Measurements from ENCODE around the gene LTB.
"Not testable (repeated sequence)": the region's sequence is repeated elsewhere in the genome, so short reads cannot be mapped to it uniquely, and the experiment has no call there.

Gene LTB

DNA sequence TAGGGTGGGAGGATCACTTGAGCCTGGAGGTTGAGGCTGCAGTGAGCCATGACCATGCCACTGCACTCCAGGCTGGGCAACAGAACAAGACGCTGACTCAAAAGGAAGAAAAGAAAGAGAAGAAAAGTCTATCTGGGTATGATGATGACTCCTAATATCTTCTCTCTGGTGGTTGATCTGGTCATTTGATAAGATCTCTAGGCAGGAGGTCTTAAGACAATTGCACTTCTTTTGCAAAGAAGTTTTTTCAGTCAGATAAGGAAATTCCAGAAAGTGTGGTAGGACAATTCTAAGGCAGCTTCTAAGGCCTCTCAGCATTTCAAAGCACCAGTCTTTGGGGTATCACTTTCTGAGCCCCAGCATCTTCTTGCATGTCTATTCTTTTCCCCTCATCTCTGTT is 25.1 kb upstream of the LTB start:
- DNase-seq = no peak

DNA sequence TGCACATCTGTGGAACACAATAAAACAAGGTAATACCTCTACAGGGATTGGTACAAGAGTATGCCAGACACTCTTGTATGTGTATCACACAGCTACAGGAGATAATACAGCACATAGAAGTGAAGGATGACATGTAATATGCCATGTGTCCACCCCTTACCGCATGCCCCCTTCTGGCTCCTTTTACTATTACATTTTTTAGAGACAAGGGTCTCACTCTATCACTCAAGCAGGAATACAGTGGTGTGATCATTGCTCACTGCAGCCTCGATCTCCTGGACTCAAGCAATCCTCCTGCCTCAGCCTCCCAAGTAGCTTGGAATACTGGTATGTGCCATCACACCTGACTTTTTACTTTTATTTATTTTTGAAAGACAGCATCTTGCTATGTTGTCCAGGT is 14.8 kb upstream of the LTB start:
- peak; percentile 45 for DNase-seq

GRCh38 chr6:31592396-31592771 is 10.2 kb upstream of the LTB start:
- no peak for DNase-seq

GRCh38 chr6:31590691-31591090 is 8.5 kb upstream of the LTB start:
- not testable (repeated sequence) for DNase-seq

DNA sequence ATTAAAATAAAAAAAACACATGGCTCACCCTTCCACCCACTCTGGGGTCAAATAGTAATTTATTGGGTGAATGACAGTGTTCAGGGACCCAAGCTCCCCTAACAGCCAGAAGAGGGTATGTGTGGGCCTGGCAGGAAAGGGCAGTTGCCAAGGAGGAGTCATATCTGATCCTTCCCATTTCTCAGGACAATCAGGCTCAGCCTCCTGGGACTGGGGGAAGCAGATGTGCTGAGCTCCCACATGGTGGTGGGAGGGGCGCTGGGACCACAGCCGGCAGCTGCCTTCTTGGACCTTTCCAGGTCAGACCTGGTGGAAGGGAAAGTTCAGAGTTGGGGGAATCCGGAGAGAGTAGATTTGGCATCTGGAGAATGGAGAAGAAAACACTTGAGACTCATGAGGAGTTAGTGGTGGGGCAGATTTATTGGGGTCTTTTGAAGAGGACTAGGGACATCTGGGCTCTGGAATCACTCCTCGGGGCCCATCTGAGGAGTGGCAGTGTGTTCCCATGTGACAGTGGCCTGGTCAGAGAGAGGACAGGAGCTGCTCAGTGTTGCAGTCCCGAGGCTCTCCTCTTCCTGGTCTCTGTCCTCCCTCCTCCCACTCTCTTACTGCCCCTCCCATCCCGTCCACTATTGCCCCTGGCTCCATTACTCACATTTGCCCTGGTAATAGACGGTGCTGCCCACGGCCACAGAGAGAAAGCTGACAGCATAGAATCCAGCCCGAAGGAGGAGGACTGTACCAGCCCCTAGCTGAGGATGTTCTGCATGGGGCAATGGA is 6.8 kb upstream of the LTB start:
- no peak for DNase-seq

GRCh38 chr6:31587791-31588777 is 5.9 kb upstream of the LTB start:
- DNase-seq = no peak

DNA sequence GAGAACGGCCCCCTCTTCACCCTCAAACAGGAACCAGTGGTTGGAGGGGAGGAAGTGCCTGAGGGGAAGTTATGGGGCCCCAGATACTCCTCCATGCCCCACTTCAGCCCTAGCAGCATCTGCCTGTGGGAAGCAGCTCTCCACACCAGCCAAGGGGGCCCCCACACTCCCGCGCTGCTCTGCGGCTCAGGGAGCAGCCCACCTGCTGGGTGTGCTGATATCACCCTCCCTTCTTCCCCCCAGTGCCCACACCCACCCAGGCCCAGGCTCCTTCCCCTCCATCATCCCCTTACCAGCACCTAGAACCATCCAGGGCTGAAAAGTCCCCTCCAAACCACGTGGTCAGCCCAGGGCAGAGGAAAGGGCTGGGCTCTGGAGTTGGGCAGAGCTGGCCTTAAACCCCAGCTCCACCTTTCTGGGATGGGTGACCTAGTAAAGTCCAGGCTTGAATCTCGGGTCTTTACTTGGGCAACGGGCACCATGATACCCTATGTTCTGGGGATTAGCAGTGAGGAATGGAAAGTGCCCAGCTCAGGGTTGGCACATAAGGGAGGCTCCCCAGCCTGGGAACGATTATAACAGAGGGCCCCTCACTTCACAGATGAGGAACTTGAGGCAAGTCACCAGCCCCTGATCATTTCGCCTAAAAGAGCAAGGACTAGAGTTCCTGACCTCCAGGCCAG is 4.5 kb upstream of the LTB start:
- DNase-seq = no peak

DNA sequence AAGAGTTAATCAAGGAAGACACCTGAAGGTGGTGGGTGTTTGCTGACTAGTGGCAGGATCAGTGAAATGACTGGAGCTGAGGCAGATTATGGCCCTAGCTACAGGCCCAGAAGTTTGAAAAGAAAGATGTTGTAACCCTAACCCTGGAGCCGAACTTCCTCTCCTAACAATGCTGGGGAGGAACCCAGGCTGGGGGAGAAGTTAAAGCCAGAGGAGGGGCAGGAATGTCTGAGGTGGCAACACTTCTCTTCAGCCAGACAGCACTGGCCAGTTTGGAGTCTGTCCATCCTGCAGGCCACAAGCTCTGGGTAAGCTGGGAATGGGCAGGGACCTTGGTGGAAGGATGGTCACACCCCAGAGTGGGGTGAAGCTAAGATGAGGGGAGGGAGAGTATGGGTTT is 3.8 kb upstream of the LTB start, which contains the start of gene LST1:
Gene LST1, plus strand, starts transcription at position 270 of the 400 bp plus-strand sequence. CDS start 1,023 bp downstream, outside the sequence.
- no peak for DNase-seq

DNA sequence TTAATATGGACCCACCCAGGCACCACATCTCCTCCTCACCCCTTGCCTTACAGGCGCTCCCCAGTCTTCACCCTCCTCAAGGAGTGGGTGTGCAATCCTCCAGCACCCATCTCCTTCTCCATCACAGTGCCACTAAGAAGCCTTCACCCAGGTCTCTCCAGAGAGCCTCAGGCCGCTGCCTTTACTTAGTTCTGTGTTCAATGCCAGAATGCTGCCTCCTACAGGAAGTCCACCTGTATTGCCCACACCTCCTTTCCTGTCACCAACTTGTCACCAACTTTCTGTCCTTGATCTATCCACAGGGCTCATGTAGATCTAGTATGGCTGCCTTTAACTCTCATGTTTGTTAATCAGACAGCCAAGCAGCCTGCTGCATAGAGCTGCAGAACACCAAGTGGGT is 3.3 kb upstream of the LTB start:
- DNase-seq = no peak

DNA sequence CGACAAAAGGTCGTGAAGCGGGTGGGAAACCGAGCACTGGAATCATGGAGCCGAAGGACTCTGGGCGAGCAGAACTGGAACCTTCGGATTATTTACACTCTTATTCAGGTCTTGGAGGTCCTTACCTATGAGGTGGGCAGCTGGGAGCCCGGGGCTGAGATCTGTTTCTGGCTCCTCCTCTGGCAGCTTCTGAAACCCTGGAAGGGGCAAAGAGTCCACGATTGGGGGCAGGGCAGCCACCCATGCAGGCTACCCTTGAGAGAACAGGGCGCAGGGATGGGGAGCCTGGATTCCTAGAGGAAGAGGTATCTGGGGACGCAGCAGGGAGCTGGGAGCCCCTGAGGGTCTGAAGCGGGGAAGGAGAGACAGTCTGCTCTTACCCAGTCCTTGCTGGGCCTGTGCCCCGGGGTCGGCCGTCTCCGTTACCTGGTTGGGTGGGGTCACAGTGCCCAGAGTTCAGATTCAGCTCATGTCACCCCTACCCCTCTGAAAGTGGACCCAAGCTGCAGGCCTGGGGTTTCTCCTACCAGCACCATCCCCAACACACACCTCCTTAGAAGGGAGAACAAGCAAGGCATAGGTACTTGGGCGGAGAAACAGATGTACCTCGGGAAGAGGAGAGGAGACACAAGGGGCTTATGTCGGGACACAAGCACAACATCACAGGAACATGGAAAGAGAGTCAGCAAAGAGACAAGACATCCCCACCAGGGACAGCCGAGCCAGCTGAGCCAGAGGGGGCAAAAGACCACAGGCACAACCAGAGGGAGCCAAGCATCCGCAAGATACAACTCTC is 592 bp downstream of the LTB start:
- no peak for DNase-seq

GRCh38 chr6:31580807-31581433 is 1.3 kb downstream of the LTB start:
- DNase-seq = peak; percentile 54

- DNase-seq = no peak
Observed at GRCh38 chr6:31580438-31580740, 1.8 kb downstream of the LTB start.

DNA sequence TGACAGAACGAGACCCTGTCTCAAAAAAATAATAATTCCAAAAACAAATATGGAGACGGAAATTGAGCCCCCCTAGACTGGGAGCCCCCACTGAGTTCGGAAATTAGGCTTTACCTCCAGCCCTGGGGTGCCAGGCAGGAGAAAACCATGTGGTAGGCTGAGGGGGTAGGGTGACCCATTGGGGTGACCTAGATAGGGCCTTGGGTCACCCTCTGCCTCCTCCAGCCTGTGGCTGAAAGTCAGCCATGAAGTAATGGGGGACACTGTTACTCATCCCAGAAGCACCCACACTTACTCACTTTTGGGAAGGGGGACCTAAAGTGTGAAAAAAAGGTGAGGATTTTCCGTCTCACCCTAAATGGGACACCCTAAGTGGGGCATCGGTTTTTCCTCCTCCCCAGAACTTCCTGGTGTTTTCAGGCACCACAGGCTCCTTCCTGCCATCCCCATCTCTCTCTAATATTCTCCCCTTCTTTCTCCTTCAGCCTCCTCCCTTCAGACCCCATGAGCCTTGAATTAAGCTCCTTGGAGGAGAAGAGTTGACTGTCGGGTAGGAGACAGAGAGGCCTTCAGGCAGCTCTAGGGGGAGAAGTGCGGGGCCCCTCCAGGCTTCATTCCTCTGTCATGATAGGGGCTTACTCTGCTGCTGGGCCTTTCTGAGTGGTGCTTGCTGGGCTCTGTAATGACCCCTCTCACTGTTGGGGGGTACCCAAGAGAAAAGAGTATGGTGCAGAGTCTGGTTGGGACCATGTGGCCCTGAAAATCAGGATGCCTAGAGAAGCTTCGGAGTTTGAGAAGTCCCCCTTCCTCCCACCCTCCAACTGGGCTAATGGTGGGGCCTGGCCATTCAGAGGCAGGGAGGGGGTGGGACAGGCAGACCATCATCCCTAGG is 2.4 kb downstream of the LTB start:
- DNase-seq = no peak

DNA sequence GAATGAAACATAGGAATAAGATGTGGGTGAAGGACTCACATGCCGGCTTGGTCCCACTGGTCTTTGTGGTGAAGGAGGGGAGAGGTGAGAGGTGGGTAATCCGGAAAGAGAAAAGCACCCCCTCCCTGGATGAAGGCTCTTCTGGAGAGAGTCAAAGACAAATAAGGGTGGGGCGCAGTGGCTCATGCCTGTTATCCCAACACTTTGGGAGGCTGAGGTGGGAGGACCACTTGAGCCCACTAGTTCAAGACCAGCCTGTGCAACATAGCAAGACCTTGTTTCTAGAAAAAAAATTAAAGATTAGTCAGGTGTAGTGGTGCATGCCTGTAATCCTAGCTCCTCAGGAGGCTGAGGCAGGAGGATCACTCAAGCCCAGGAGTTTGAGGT is 3.1 kb downstream of the LTB start:
- DNase-seq = no peak

- no peak for DNase-seq
Observed at GRCh38 chr6:31578184-31579118, 3.8 kb downstream of the LTB start.

DNA sequence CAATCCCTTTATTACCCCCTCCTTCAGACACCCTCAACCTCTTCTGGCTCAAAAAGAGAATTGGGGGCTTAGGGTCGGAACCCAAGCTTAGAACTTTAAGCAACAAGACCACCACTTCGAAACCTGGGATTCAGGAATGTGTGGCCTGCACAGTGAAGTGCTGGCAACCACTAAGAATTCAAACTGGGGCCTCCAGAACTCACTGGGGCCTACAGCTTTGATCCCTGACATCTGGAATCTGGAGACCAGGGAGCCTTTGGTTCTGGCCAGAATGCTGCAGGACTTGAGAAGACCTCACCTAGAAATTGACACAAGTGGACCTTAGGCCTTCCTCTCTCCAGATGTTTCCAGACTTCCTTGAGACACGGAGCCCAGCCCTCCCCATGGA is 4.7 kb downstream of the LTB start:
- DNase-seq = no peak

GRCh38 chr6:31576897-31577578 is 5.2 kb downstream of the LTB start:
- no peak for DNase-seq

DNA sequence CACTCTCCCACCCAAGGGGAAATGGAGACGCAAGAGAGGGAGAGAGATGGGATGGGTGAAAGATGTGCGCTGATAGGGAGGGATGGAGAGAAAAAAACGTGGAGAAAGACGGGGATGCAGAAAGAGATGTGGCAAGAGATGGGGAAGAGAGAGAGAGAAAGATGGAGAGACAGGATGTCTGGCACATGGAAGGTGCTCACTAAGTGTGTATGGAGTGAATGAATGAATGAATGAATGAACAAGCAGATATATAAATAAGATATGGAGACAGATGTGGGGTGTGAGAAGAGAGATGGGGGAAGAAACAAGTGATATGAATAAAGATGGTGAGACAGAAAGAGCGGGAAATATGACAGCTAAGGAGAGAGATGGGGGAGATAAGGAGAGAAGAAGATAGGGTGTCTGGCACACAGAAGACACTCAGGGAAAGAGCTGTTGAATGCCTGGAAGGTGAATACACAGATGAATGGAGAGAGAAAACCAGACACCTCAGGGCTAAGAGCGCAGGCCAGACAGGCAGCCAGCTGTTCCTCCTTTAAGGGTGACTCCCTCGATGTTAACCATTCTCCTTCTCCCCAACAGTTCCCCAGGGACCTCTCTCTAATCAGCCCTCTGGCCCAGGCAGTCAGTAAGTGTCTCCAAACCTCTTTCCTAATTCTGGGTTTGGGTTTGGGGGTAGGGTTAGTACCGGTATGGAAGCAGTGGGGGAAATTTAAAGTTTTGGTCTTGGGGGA is 6.1 kb downstream of the LTB start:
- DNase-seq = no peak

Data from NCI-H510A treated with DMSO at 0.1 percent for 48 hours (cell line).